BLaER1 (cell line): Measurements from ENCODE around the gene CPTP.

Experiments
- H3K27ac ChIP-seq: shearing (Covaris generic); formaldehyde crosslinking; 2 replicates; pipeline ENCODE4 v1.8.1; 2022
- H3K27me3 ChIP-seq: shearing (Covaris generic); formaldehyde crosslinking; 2 replicates; pipeline ENCODE4 v1.8.1; 2022
- H3K36me3 ChIP-seq: shearing (Covaris generic); formaldehyde crosslinking; 2 replicates; pipeline ENCODE4 v1.8.1; 2022
- H3K4me1 ChIP-seq: shearing (Covaris generic); formaldehyde crosslinking; 2 replicates; pipeline ENCODE4 v1.8.1; 2022
- H3K4me2 ChIP-seq: shearing (Covaris generic); formaldehyde crosslinking; 2 replicates; pipeline ENCODE4 v1.8.1; 2022
- H3K4me3 ChIP-seq: shearing (Covaris generic); formaldehyde crosslinking; 2 replicates; pipeline ENCODE4 v1.8.1; 2022
- H3K9ac ChIP-seq: shearing (Covaris generic); formaldehyde crosslinking; 2 replicates; pipeline ENCODE4 v1.8.1; 2022
- H3K9me3 ChIP-seq: shearing (Covaris generic); formaldehyde crosslinking; 2 replicates; pipeline ENCODE4 v1.8.1; 2022
- H4K20me1 ChIP-seq: shearing (Covaris generic); formaldehyde crosslinking; 2 replicates; pipeline ENCODE4 v1.8.1; 2022
- Cebpa-rat ChIP-seq: shearing (Covaris generic); IDR thresholded peaks from 2 replicates; pipeline ENCODE4 v1.8.1; 2022

Gene CPTP

GRCh38 chr1:1329304-1330210 lies 5.0 kb downstream of the CPTP start:
- no peak for TF ChIP-seq Cebpa-rat
- Histone ChIP-seq H3K4me1 (peaks cover 26% of the 10 kb centered on the region), H3K9ac (no peak overlapping the region), H3K36me3 (peaks cover 35% of the 10 kb centered on the region), H3K4me2 (no peak overlapping the region), H3K27ac (no peak overlapping the region), H3K9me3 (no peaks in the 10 kb centered on the region), H3K4me3 (no peak overlapping the region), H3K27me3 (no peaks in the 10 kb centered on the region), H4K20me1 (peaks cover 89% of the 10 kb centered on the region)

GRCh38 chr1:1330366-1331067 lies 5.9 kb downstream of the CPTP start:
- H3K27ac ChIP-seq = no peak overlapping the region
- TF ChIP-seq Cebpa-rat = no peak
- H3K27me3 ChIP-seq = no peaks in the 10 kb centered on the region

GRCh38 chr1:1331068-1331965 lies 6.7 kb downstream of the CPTP start, which contains the start of gene TAS1R3:
TSS of gene TAS1R3 (plus strand) at chr1:1331280. CDS start at chr1:1331346, 66 bp downstream.
- no peak for TF ChIP-seq Cebpa-rat
- H3K4me1 ChIP-seq = peaks cover 12% of the 10 kb centered on the region
- no peak within 1 kb of the TSS for H3K4me2 ChIP-seq
- no peak within 1 kb of the TSS for H3K9ac ChIP-seq
- peaks cover 49% of the 10 kb centered on the region for H3K36me3 ChIP-seq
- no peaks in the 10 kb centered on the region for H3K9me3 ChIP-seq
- no peaks in the 10 kb centered on the region for H3K27me3 ChIP-seq
- H3K4me3 ChIP-seq = no peak within 1 kb of the TSS
- H3K27ac ChIP-seq = no peak within 1 kb of the TSS
- H4K20me1 ChIP-seq = peaks cover 91% of the 10 kb centered on the region

More at GRCh38 chr1:1330366-1331067, 5.9 kb downstream of the CPTP start:
- H3K9ac ChIP-seq = no peak overlapping the region
- H4K20me1 ChIP-seq = peaks cover 91% of the 10 kb centered on the region
- peaks cover 20% of the 10 kb centered on the region for H3K4me1 ChIP-seq
- no peak overlapping the region for H3K4me2 ChIP-seq
- H3K4me3 ChIP-seq = no peak overlapping the region
- peaks cover 43% of the 10 kb centered on the region for H3K36me3 ChIP-seq
- no peaks in the 10 kb centered on the region for H3K9me3 ChIP-seq

- H3K27me3 ChIP-seq = no peaks in the 10 kb centered on the region
- no peak overlapping the region for H3K4me2 ChIP-seq
- H3K27ac ChIP-seq = no peak overlapping the region
- H3K4me1 ChIP-seq = peaks cover 9% of the 10 kb centered on the region; the same call in 1 of the 2 replicates
- H3K4me3 ChIP-seq = no peak overlapping the region
- H3K9me3 ChIP-seq = no peaks in the 10 kb centered on the region
- peaks cover 90% of the 10 kb centered on the region for H4K20me1 ChIP-seq
- H3K9ac ChIP-seq = no peak overlapping the region
- no peak for TF ChIP-seq Cebpa-rat
- peaks cover 49% of the 10 kb centered on the region for H3K36me3 ChIP-seq
Measured at GRCh38 chr1:1332031-1332755, 7.6 kb downstream of the CPTP start.

GRCh38 chr1:1332774-1333480 lies 8.3 kb downstream of the CPTP start:
- no peak overlapping the region for H3K4me2 ChIP-seq
- peaks cover 86% of the 10 kb centered on the region for H4K20me1 ChIP-seq
- no peak overlapping the region for H3K9ac ChIP-seq
- peaks cover 46% of the 10 kb centered on the region for H3K36me3 ChIP-seq
- no peaks in the 10 kb centered on the region for H3K9me3 ChIP-seq
- no peaks in the 10 kb centered on the region for H3K27me3 ChIP-seq
- H3K4me1 ChIP-seq = peaks cover 9% of the 10 kb centered on the region; the same call in 1 of the 2 replicates
- H3K27ac ChIP-seq = no peak overlapping the region
- H3K4me3 ChIP-seq = no peak overlapping the region
- no peak for TF ChIP-seq Cebpa-rat

GRCh38 chr1:1333551-1334241 lies 9.1 kb downstream of the CPTP start:
- Histone ChIP-seq H3K4me2 (no peak overlapping the region), H3K9me3 (no peaks in the 10 kb centered on the region), H3K27ac (no peak overlapping the region), H3K27me3 (no peaks in the 10 kb centered on the region), H4K20me1 (peaks cover 83% of the 10 kb centered on the region), H3K9ac (no peak overlapping the region), H3K36me3 (peaks cover 44% of the 10 kb centered on the region), H3K4me3 (no peak overlapping the region), H3K4me1 (peaks cover 9% of the 10 kb centered on the region; the same call in 1 of the 2 replicates)
- no peak for TF ChIP-seq Cebpa-rat

- H3K9ac ChIP-seq = no peak overlapping the region
- H3K9me3 ChIP-seq = no peaks in the 10 kb centered on the region
- H3K4me3 ChIP-seq = no peak overlapping the region
- peaks cover 9% of the 10 kb centered on the region; the same call in 1 of the 2 replicates for H3K4me1 ChIP-seq
- no peaks in the 10 kb centered on the region for H3K27me3 ChIP-seq
- H4K20me1 ChIP-seq = peaks cover 71% of the 10 kb centered on the region
- no peak for TF ChIP-seq Cebpa-rat
- H3K4me2 ChIP-seq = no peak overlapping the region
- peaks cover 50% of the 10 kb centered on the region for H3K36me3 ChIP-seq
- no peak overlapping the region for H3K27ac ChIP-seq
Measured at GRCh38 chr1:1334835-1335234, 10.2 kb downstream of the CPTP start.

- peaks cover 54% of the 10 kb centered on the region for H3K36me3 ChIP-seq
- no peak overlapping the region for H3K4me2 ChIP-seq
- H4K20me1 ChIP-seq = peaks cover 69% of the 10 kb centered on the region
- no peaks in the 10 kb centered on the region for H3K27me3 ChIP-seq
- no peaks in the 10 kb centered on the region for H3K9me3 ChIP-seq
- H3K27ac ChIP-seq = no peak overlapping the region
- H3K4me1 ChIP-seq = peaks cover 6% of the 10 kb centered on the region; the same call in 1 of the 2 replicates
- no peak overlapping the region for H3K4me3 ChIP-seq
- H3K9ac ChIP-seq = no peak overlapping the region
- no peak for TF ChIP-seq Cebpa-rat
Measured at GRCh38 chr1:1335283-1335682, 10.7 kb downstream of the CPTP start.
